ENCODE measurements around the gene RBMS1. TPM values are rescaled to one million over a fixed set of nuclear protein-coding genes. Genes with fewer than 3 reads are reported as not detected.
A peak's percentile ranks its signal among the peaks of the same experiment; 100 is the strongest.

RBMS1 gene
- total RNA-seq, 4 donors from 2014 or later, result 133 to 180 (median 139) TPM

DNA sequence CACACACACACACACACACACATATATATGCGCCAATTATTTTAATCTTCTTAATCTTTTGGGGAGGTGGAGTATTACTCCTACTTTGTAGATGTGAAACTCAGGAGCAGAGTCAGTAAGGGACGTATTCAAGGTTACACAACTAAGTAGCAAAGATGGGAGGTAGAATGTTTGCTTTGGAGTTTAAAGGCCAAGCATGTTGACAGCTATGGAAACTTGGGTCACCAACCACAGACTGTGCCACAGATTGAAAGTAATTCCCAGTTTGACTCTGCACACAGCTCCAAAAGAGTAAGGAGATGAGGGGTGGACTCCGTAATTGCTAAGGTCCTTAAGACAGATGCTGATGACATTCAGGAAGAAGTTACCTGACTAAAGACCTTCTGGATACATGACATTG is 168.7 kb downstream of the RBMS1 start:
- DNase-seq (ENCODE audit: low spot score) (no peak), ATAC-seq (ENCODE audit: low FRiP score) (no peak)
- TF ChIP-seq CTCF (IDR thresholded peaks at IDR 0.05), result no peak

GRCh38 chr2:160324161-160324800 is 169.3 kb downstream of the RBMS1 start:
- DNase-seq (ENCODE audit: low spot score), result peak; percentile 55
- TF ChIP-seq CTCF (IDR thresholded peaks at IDR 0.05), result no peak
- no peak for ATAC-seq (ENCODE audit: low FRiP score)

GRCh38 chr2:160322320-160322719 is 171.3 kb downstream of the RBMS1 start:
- TF ChIP-seq CTCF (IDR thresholded peaks at IDR 0.05), result no peak
- DNase-seq (ENCODE audit: low spot score) (no peak), ATAC-seq (ENCODE audit: low FRiP score) (no peak)

GRCh38 chr2:160321006-160321405 is 172.6 kb downstream of the RBMS1 start:
- DNase-seq (ENCODE audit: low spot score) (no peak), ATAC-seq (ENCODE audit: low FRiP score) (peak; percentile 52)
- TF ChIP-seq CTCF (IDR thresholded peaks at IDR 0.05), result no peak

GRCh38 chr2:160319700-160320099 is 173.9 kb downstream of the RBMS1 start:
- no peak for TF ChIP-seq CTCF (IDR thresholded peaks at IDR 0.05)
- no peak for ATAC-seq (ENCODE audit: low FRiP score)
- DNase-seq (ENCODE audit: low spot score), result no peak

DNA sequence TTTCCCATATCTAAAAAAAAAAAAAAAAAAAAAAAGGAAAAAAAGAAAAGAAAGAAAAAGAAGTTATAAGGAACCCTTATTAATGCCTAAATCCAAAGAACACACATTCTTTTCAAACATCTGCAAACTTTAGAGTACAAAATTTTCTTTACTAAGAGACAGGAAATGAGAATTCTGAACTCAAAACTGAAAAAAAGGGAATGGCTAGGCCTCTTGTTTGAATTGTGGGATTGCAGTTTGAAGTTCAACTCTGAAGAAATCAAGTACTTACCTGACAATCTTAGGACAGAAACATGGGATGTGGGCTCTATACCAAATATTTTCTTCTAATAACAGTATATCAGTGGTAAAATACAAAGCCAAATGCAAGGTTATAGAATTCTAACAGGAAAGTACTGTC is 175.4 kb downstream of the RBMS1 start:
- TF ChIP-seq CTCF (IDR thresholded peaks at IDR 0.05), result no peak
- DNase-seq (ENCODE audit: low spot score) (no peak), ATAC-seq (ENCODE audit: low FRiP score) (no peak)

Data from omental fat pad (tissue), 4 donors.